ENCODE data around the gene IFT81.

- no peak for TF ChIP-seq CTCF (IDR thresholded peaks at IDR 0.05)
- no peak for TF ChIP-seq POLR2A (IDR thresholded peaks at IDR 0.05)
Measured at GRCh38 chr12:110146986-110147385, 22.8 kb downstream of the IFT81 start.
